Measurements from ENCODE around the gene TNFAIP8L2.

DNA sequence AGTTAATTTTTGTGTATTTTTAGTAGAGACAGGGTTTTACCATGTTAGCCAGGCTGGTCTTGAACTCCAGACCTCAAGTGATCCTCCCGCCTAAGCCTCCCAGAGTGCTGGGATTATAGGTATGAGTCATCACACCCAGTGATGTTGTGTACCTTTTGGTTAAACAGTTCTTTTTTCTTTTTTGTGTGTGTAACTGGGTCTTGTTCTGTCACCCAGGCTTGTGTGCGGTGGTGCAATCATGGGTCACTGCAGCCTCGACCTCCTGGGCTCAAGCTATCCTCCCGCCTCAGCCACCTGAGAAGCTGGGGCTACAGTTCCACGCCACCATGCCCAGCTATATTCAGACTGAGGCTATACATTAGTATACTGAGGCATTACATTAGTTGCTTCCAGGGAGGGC is 48.1 kb upstream of the TNFAIP8L2 start:
- TF ChIP-seq BACH2 (CRISPR knock-in tag; IDR thresholded peaks at IDR 0.05; ENCODE audit: borderline replicate concordance) (no peak), ZC3H10 (CRISPR knock-in tag; IDR thresholded peaks at IDR 0.05) (no peak), ARNTL (CRISPR knock-in tag; IDR thresholded peaks at IDR 0.05; ENCODE audit: borderline replicate concordance, low read depth) (no peak), RARB (CRISPR knock-in tag; IDR thresholded peaks at IDR 0.05) (no peak), ZNF70 (CRISPR knock-in tag; IDR thresholded peaks at IDR 0.05) (no peak)
- TF ChIP-seq, protein P1, sequence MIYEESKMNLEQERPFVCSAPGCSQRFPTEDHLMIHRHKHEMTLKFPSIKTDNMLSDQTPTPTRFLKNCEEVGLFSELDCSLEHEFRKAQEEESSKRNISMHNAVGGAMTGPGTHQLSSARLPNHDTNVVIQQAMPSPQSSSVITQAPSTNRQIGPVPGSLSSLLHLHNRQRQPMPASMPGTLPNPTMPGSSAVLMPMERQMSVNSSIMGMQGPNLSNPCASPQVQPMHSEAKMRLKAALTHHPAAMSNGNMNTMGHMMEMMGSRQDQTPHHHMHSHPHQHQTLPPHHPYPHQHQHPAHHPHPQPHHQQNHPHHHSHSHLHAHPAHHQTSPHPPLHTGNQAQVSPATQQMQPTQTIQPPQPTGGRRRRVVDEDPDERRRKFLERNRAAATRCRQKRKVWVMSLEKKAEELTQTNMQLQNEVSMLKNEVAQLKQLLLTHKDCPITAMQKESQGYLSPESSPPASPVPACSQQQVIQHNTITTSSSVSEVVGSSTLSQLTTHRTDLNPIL (CRISPR knock-in tag; IDR thresholded peaks at IDR 0.05; ENCODE audit: low read depth), result no peak
- TF ChIP-seq, protein P2, sequence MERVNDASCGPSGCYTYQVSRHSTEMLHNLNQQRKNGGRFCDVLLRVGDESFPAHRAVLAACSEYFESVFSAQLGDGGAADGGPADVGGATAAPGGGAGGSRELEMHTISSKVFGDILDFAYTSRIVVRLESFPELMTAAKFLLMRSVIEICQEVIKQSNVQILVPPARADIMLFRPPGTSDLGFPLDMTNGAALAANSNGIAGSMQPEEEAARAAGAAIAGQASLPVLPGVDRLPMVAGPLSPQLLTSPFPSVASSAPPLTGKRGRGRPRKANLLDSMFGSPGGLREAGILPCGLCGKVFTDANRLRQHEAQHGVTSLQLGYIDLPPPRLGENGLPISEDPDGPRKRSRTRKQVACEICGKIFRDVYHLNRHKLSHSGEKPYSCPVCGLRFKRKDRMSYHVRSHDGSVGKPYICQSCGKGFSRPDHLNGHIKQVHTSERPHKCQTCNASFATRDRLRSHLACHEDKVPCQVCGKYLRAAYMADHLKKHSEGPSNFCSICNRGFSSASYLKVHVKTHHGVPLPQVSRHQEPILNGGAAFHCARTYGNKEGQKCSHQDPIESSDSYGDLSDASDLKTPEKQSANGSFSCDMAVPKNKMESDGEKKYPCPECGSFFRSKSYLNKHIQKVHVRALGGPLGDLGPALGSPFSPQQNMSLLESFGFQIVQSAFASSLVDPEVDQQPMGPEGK (CRISPR knock-in tag; IDR thresholded peaks at IDR 0.05; ENCODE audit: borderline replicate concordance), result no peak

All from SK-N-SH treated with all-trans-retinoic acid at 6 μM for 48 hours (cell line).